Measurements from ENCODE around the gene ATOH1. TPM values are rescaled to one million over a fixed set of nuclear protein-coding genes. Genes with fewer than 3 reads are reported as not detected.

The ATOH1 gene
- total and polyA plus RNA-seq, 2 of the 4 experiments (the other 2 are of a cell fraction) = not detected

DNA sequence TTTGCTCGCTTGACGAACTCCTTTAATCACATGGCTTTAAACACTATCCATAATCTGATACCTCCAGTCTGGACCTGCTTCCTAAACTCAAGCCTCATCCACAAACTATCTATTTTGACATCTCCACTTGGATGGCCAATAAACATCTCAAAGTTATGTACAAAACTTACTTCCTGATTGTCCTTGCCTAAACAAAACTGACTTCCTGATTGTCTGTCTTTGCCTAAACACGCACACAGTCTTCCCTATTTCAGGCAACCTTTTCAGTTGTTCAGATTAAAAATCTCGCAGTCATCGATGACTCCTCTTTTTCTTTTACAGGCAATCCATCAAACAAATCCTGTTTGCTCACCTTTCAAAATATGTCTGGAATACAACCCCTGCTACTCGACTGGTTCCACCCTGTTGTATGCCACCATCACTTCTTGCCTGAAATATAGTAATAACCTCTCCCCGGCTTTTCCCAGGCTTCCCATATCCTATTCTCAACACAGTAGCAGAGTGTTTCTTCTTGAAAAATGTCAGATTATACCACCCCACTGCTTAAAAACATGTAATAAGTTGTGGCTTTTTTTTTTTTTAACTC, 39.0 kb downstream of the ATOH1 start:
- Histone ChIP-seq H3K79me1 (ENCODE audit: low read depth in 1 of 2, low read length in 2 of 2) (no peaks in the 10 kb centered on the region), H2AK9ac (replicated peaks; ENCODE audit: low read depth, low read length, poor library complexity) (no peak overlapping the region), H2BK120ac (ENCODE audit: low read depth, low read length) (no peak overlapping the region), H2BK15ac (ENCODE audit: low read depth, low read length) (no peak overlapping the region), H3K27me3 (ENCODE audit: control insufficient read depth, insufficient read depth, low read length) (no peaks in the 10 kb centered on the region), H3K18ac (ENCODE audit: low read depth, low read length) (no peak overlapping the region), H3K23ac (ENCODE audit: low read depth, low read length) (no peak overlapping the region), H4K20me1 (ENCODE audit: insufficient read depth, low read length) (no peaks in the 10 kb centered on the region), H3K4ac (ENCODE audit: low read depth, low read length) (no peak overlapping the region), H2AK5ac (ENCODE audit: low read depth, low read length) (no peak overlapping the region), H3K14ac (replicated peaks; ENCODE audit: low read depth, low read length) (no peak overlapping the region), H3K36me3 (ENCODE audit: control insufficient read depth, insufficient read depth, low read length) (no peaks in the 10 kb centered on the region), H3K9ac (ENCODE audit: low read depth, low read length) (no peak overlapping the region), H4K5ac (ENCODE audit: low read depth, low read length) (no peak overlapping the region), H3K4me3 (ENCODE audit: insufficient read depth, low read depth, low read length) (no peak overlapping the region), H2BK5ac (ENCODE audit: low read depth, low read length, poor library complexity, severe bottlenecking) (no peak overlapping the region), H4K91ac (ENCODE audit: insufficient read depth, low read depth, low read length) (no peak overlapping the region), H2BK20ac (ENCODE audit: low read depth, low read length) (no peak overlapping the region), H3K9me3 (ENCODE audit: control insufficient read depth, insufficient read depth, low read length) (no peaks in the 10 kb centered on the region), H3K4me1 (ENCODE audit: control insufficient read depth, insufficient read depth, low read length) (no peaks in the 10 kb centered on the region), H3K4me2 (ENCODE audit: low read depth, low read length) (no peak overlapping the region), H3K56ac (ENCODE audit: extremely low read depth, insufficient read depth, low read length) (no peak overlapping the region), H4K8ac (ENCODE audit: low read depth in 2 of 2, low read length in 2 of 2) (no peak overlapping the region), H2AFZ (replicated peaks; ENCODE audit: low read length, poor library complexity) (no peak overlapping the region), H3K9me1 (ENCODE audit: insufficient read depth, low read length) (no peaks in the 10 kb centered on the region), H3K27ac (ENCODE audit: insufficient read depth, low read length) (no peak overlapping the region)
- DNase-seq = no peak
- dilution Hi-C loops (cut with HindIII; ENCODE audit: low sequenced_read_pairs, unreplicated experiment) = no loop called here
- in situ Hi-C loops (cut with MboI; ENCODE audit: low sequenced_read_pairs) = no loop called here
- no TSS peak for BruUV-seq (replicated peaks)
- intact Hi-C loops (cut with micrococcal nuclease) = no loop called here
- POLR2A ChIA-PET (ENCODE audit: unreplicated experiment) = no interaction called here
- TF ChIP-seq MAFK (IDR thresholded peaks at IDR 0.05; ENCODE audit: low read depth, low read length) (no peak), CHD1 (IDR thresholded peaks at IDR 0.05; ENCODE audit: low read depth, low read length) (no peak), SMC3 (IDR thresholded peaks at IDR 0.05; ENCODE audit: low read depth, low read length) (no peak), POLR2A (IDR thresholded peaks at IDR 0.05; ENCODE audit: low read depth, low read length) (no peak), CEBPB (IDR thresholded peaks at IDR 0.05; ENCODE audit: low read depth, low read length) (no peak)
- CTCF ChIA-PET = no interaction called here
- ATAC-seq (ENCODE audit: low read depth) = no peak
- 53% methylated on average over 4 of the region's 7 CpGs; no CpG with 5 or more reads in 1 of the 2 experiments for WGBS, 2 experiments (ENCODE audit: extremely low coverage in 2 of 2, insufficient read length in 1 of 2)

Data from IMR-90 (cell line).